ENCODE measurements around the gene CEACAM6.
"Not testable (repeated sequence)": the region's sequence is repeated elsewhere in the genome, so short reads cannot be mapped to it uniquely, and the experiment has no call there.

Gene CEACAM6

GRCh38 chr19:41755328-41755913 lies at the start of gene CEACAM6:
TSS of gene CEACAM6 (plus strand) at chr19:41755530. CDS start at chr19:41755639, 109 bp downstream.
- DNase-seq, result no peak

- peak; percentile 33 for DNase-seq
Measured at GRCh38 chr19:41706741-41707501, 48.4 kb upstream of the CEACAM6 start.

DNA sequence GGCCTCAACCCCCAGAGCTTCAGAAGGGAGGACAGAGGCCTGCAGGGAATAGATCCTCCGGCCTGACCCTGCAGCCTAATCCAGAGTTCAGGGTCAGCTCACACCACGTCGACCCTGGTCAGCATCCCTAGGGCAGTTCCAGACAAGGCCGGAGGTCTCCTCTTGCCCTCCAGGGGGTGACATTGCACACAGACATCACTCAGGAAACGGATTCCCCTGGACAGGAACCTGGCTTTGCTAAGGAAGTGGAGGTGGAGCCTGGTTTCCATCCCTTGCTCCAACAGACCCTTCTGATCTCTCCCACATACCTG lies 47.9 kb upstream of the CEACAM6 start:
- DNase-seq, result no peak

DNA sequence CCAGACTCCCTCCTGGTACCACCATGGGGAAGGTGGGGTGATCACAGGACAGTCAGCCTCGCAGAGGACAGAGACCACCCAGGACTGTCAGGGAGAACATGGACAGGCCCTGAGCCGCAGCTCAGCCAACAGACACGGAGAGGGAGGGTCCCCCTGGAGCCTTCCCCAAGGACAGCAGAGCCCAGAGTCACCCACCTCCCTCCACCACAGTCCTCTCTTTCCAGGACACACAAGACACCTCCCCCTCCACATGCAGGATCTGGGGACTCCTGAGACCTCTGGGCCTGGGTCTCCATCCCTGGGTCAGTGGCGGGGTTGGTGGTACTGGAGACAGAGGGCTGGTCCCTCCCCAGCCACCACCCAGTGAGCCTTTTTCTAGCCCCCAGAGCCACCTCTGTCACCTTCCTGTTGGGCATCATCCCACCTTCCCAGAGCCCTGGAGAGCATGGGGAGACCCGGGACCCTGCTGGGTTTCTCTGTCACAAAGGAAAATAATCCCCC lies 47.4 kb upstream of the CEACAM6 start:
- DNase-seq, result no peak

DNA sequence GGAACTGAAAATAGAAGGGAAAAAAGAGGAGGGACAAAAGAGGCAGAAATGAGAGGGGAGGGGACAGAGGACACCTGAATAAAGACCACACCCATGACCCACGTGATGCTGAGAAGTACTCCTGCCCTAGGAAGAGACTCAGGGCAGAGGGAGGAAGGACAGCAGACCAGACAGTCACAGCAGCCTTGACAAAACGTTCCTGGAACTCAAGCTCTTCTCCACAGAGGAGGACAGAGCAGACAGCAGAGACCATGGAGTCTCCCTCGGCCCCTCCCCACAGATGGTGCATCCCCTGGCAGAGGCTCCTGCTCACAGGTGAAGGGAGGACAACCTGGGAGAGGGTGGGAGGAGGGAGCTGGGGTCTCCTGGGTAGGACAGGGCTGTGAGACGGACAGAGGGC lies 46.8 kb upstream of the CEACAM6 start, which contains the start of gene CEACAM5:
TSS of gene CEACAM5 (plus strand) at position 146 of the 400 bp plus-strand sequence. CDS start at position 252, 106 bp downstream.
- DNase-seq, result no peak

- not testable (repeated sequence) for DNase-seq
Measured at GRCh38 chr19:41709516-41709915, 45.8 kb upstream of the CEACAM6 start.

DNA sequence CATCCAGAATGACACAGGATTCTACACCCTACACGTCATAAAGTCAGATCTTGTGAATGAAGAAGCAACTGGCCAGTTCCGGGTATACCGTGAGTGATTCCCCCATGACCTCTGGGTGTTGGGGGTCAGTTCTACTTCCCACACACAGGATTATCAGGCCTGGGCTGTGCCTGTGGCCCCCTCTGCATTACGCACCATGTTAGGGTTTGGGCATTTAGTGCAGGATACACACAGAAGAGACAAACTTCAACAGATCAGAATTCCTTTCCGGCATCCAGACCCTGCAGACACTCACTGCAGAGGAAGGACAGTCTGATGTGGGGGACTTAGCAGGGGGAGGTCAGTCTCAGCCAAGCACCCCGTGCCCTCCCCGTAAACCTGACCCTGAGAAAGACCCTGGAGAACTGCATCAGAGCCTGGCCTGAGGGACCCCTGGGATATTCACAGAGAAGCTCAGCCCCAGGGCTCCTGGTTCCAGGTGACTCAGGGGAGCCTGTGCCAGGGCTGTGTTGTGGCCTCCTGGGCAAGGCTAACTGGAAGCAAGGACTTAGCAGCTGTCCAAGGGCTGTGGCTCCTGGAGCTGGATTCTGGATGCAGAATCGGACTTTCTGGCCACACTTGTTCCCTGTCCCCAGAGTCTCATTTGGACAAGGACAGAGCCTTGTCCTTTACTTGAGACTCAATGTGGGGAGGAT lies 45.2 kb upstream of the CEACAM6 start:
- DNase-seq, result no peak

GRCh38 chr19:41711376-41712261 lies 43.7 kb upstream of the CEACAM6 start:
- DNase-seq, result no peak

- no peak for DNase-seq
Measured at GRCh38 chr19:41714598-41714997, 40.7 kb upstream of the CEACAM6 start.

- no peak for DNase-seq
Measured at GRCh38 chr19:41718761-41719160, 36.6 kb upstream of the CEACAM6 start.

GRCh38 chr19:41720103-41720502 lies 35.2 kb upstream of the CEACAM6 start:
- DNase-seq, result no peak

GRCh38 chr19:41726493-41726892 lies 28.8 kb upstream of the CEACAM6 start:
- no peak for DNase-seq

DNA sequence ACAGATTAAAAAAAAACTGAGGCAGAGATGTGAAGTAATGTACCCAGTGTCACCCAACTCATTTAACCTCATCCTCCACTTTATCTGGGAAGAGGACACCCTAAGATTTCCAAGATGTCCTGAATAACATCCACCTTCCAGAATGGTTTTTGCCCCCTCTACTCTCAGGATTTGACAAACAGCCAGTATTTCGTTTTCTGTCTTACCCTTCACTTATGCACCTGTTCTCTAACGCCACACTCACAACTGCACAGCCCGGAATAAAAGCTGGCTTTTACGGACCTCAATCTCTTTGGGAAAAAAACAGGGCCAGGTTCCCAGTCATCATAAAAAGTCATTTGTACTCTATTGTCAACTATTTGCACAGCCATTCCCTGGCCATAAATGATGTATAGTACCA lies 21.2 kb upstream of the CEACAM6 start:
- no peak for DNase-seq

- no peak for DNase-seq
Measured at GRCh38 chr19:41734585-41734984, 20.7 kb upstream of the CEACAM6 start.

DNA sequence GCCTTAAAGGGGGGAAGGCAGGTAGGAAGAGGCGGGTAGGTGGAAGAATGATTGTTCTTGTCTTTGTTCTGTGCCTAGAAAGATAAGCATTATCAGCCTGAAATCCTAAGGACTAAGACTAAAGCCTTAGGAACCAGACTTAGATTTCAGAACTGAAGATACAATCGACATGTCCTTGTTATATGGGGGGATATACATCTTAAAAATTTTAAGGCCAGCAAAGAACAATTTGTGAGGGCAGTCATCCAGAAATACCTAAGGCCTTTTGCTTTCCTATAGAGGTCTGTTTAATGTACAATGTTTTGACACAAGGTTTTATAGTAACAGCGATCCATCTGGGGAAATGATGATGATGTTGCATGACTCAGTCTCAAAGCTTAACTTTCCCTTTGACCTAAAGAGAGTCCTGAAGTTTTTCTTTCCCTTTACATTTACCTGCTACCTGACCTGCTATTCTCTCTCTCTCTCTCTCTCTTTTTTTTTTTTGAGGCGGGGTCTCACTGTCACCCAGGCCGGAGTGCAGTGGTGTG lies 20.2 kb upstream of the CEACAM6 start:
- no peak for DNase-seq

GRCh38 chr19:41739361-41739760 lies 16.0 kb upstream of the CEACAM6 start:
- DNase-seq, result no peak

GRCh38 chr19:41740415-41741243 lies 14.7 kb upstream of the CEACAM6 start:
- DNase-seq, result no peak

GRCh38 chr19:41741244-41741554 lies 14.1 kb upstream of the CEACAM6 start:
- DNase-seq, result no peak

DNA sequence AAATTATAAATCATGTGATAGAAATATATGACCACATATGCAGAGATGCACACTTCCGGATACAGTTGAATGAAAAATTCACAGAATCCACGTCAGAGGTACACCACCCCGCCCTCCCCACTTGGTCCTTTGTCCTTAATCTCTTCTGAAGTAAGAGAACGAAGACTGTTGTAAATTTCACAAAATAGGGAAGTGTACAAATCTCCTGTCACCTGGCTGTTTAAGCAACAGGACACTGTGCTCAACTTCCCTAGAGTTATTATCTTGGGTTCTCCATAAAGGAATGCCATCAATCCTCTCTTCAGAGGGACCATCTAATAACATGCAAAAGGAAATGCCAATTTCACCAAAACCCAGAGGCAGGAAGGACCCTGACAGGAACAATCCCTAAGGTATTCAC lies 10.5 kb upstream of the CEACAM6 start:
- no peak for DNase-seq

GRCh38 chr19:41745756-41746155 lies 9.6 kb upstream of the CEACAM6 start:
- no peak for DNase-seq

- peak; percentile 45 for DNase-seq
Measured at GRCh38 chr19:41746593-41747227, 8.6 kb upstream of the CEACAM6 start.
